Measurements from ENCODE around the gene CTNS. TPM values are rescaled to one million over a fixed set of nuclear protein-coding genes. Genes with fewer than 3 reads are reported as not detected.

CTNS gene
- 38.1 and 38.3 TPM in 2 replicates for polyA plus RNA-seq (2014; cell fraction: cytosol; rRNA removed)
- polyA plus RNA-seq (2014; cell fraction: nucleus; rRNA removed), result 61.2 and 68.7 TPM in 2 replicates

DNA sequence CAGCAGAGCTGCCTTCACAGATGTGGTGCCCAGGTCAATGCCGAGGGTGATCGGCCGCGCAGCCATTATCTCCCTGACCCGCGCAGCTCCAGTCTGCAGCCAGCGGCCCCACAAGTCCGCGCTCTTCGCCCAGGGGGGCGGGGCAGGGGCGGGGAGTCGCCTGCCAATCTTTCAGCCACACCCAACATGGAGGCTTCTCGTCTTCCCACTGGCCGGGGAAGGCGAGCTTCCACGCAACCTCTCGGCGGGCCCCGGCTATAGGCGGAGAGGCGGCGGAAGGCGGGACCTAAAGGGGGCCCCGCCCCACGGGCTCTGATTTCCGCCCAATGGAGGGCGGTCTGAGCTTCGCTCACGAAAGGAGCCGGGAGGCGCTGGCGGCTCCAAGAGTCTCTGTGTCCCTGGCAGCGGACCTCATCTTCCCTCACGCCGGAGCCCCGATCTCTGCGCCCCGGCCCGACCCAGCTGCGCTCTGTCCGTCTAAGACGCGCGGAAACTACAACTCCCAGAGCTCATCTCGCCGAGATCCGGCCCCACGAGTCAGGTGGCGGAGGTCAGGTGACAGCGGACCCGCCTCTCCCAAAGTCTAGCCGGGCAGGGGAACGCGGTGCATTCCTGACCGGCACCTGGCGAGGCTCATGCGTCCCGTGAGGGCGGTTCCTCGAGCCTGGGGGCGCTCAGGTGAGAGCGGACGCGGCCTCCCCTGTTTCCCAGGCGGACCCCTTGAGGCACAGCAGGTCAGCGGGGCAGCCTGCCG lies at the start of gene CTNS, which contains the start of gene SHPK:
Gene CTNS (plus strand): TSS at position 607 of the 754 bp plus-strand sequence. CDS start 3,447 bp downstream, outside the sequence.
Gene SHPK (minus strand): TSS at position 97 of the 754 bp plus-strand sequence. CDS start 31 bp downstream, at position 66.
- peak; percentile 98 for DNase-seq (ENCODE audit: low spot score)

DNA sequence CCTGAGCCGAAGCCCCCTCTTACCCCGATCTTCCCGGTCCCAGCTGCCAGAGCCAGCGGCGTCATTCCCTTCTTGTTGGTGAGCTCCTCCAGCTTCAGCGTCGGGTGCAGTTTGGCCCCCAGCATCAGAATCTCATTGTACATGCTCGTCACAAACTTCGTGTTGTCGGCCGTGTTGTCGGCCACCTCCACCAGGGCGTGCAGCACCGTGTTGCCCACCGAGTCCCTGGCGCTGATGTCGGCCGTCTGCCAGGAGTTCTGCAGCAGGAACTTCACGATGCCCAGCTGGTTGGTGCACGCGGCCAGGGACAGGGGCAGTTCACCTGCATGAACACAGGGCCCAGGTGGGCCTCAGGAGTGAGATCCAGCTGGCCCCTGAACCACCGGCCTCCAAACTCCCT lies 46.8 kb upstream of the CTNS start:
- no peak for DNase-seq (ENCODE audit: low spot score)

DNA sequence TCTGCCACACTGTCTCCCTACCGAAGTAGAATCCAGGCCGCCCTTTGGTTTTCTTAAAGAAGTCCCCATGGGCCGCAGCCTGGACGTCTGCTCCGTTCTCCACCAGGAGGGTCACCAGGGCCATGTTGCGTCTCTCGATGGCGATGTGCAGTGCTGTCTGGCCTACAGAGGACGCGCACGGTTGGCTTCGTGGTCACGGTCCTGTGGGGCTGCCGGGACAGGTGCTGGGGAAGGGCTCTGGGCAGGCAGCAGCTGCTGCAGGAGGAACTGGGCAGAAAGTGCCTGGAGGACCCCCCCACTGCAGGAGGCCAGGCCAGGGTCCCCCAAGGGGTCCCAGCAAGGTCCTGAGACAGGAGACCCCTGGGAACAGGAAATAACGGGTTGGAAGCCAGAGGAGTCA lies 46.3 kb upstream of the CTNS start:
- DNase-seq (ENCODE audit: low spot score), result no peak

DNA sequence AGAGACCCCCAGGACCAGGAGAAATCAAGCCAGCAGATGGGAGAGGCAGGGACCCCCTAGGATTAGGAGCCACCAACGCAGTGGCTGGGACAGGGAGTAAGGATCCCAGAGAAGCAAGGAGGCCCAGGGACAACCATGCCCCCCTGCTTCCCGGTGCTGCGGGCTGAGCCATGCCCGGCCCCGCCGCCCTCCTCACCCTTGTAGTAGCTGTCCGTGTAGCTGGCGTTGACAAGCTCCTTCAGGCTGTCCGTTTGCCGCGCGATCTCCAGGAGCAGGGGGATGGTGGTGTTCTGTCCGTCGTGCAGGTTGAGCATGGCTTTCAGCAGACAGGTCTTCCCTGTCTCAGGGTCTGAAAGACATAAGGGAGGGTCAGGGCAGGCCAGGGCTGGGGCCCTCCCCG lies 45.8 kb upstream of the CTNS start:
- no peak for DNase-seq (ENCODE audit: low spot score)

DNA sequence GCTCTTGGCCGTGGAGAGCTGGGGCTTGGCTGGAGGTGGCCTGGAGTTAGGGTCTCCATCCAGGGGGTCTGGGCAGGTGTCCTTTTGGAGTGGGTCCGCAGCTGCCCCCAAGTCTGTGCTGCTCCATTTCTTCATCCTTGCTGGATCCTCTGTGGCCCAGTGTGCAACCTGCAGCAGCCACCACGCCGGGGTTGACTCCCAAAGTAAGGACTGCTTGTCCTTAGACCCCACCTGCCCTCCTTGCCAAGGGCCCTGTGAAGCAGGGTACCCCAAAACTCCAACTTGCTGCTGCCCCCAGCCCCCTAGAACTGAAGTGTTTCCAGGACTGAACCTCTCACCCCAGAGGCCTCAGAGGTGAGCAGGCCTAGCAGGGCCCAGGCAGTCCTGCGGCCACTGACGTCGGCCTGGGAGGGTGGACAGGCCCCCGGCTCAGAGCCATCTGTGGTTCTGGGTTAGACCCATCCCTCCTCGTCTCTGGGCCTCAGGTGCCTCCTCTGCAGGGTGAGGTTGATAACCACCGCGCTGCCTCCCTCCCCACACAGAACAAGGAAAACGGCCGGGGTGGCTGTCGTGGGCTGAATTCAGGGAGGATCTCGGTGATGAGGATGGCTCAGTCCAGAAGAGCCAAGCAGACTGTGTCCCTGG lies 44.2 kb upstream of the CTNS start:
- DNase-seq (ENCODE audit: low spot score), result no peak

DNA sequence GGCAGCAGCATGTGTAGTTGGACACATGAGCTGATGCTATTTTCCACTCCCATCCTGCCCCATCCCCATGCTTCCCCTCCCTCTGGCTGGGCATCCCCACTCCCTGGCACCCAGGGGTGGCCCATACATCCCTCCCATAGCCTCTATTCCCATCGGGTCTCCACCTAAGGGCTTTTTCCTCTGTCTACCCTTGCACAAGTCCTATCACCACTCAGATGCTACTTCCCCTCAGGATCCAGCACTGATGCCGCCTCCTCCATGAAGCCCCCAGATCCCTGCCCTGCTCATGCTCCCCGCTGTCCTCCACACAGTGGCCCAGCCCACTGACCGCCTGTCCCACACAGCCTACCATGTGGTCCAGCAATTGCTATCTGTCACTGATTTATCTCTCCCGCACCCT lies 43.2 kb upstream of the CTNS start:
- no peak for DNase-seq (ENCODE audit: low spot score)

DNA sequence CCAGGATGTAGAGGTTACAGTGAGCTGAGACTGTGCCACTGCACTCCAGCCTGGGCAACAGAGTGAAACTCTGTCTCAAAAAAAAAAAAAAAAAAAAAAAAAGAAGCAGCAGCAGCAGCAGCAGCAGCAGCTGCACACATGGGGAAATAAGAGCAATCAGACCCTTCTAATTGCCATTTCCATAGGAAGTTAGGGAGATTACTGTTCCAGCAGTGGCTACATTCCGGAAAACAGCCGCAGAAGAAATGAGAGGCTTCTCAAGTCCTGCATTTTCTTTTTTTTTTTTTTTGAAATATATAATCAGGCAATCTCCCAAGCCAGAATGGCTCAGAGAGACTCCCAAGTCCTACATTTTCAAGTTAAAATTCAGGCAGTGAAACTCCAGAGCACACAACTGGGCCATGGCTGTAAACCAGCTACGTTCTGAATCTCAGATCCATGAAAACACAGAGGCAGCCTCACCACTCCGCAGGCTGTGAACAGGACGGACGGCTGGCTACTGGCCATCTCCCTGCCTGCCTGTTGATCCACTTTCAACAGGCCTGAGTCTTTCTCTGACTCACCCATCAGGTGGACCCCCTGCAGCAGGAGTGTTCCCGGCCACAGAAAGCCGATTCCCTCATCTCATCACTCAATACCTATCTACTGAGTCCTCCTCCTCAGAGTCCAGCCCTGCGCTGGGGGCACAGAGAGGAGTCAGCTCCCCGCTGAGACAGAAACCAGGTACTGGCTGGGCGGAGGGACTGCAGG lies 42.3 kb upstream of the CTNS start:
- DNase-seq (ENCODE audit: low spot score), result no peak

DNA sequence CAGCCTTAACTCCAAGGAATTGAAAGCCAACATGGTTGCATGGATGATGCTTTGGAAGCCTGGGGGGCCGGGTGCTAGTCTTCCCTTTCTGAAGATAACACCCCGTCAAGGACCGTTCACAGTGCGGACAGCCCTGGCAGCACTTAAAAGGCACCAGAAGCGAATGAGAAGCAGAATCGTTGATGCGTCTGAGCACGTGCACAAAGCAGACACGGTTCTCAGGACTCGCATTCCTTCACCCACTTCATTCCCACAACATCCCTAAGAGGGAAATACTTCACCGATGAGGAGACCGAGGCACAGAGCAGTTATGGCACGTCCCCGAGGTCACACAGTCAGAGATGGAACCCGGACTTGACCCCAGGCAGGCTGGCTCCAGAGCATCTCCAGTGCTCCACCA lies 41.6 kb upstream of the CTNS start:
- no peak for DNase-seq (ENCODE audit: low spot score)

DNA sequence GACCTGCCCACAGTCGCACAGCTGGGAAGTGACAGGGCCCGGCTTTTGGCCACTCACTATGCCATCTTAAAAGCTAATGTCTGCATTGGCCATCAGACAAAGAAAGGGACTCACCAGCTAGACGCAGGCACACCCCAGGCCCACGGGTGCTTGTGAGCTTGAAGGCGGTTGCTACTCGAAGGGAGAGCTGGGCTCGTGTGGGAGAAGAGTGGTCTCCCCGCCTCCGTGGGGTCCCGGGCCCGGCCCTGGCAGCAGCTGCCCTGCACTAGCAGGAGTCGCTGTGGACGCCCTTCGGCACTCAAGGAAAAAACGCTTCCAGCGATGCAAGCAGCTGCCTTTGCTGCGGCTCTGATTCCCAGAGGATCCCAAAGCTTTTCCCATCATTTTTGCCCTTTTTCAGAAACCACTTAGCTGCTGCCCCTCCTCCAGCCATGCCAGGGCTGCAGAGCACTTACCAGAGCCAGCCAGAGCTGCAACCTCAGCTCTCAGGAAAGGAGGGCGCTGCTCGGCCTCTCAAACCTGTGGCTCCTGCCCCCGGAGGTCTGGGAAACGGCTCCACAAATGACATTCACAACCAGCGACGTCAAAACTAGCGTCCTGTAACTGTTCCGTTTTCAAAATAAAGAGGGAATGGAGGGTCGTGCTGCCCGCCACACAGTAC lies 39.6 kb upstream of the CTNS start:
- no peak for DNase-seq (ENCODE audit: low spot score)

DNA sequence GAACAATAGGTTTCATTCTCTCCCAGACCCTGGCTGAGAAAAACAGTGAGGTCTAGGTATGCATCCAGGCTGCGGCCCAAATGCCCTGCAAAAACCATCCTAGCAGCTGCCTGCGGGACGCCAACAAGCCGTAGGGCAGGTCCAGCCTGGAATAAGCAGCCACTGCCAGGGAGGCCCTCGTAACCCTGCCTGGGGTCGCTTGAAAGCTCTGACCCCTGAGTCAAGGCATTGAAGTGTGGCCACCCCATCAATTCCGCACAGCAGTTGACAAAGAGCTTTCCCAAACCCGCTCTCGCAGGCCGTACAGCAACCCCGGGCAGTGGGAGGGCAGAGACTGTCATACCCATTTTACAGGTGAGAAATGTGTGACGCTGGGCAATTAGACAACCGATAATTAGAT lies 38.5 kb upstream of the CTNS start:
- no peak for DNase-seq (ENCODE audit: low spot score)

DNA sequence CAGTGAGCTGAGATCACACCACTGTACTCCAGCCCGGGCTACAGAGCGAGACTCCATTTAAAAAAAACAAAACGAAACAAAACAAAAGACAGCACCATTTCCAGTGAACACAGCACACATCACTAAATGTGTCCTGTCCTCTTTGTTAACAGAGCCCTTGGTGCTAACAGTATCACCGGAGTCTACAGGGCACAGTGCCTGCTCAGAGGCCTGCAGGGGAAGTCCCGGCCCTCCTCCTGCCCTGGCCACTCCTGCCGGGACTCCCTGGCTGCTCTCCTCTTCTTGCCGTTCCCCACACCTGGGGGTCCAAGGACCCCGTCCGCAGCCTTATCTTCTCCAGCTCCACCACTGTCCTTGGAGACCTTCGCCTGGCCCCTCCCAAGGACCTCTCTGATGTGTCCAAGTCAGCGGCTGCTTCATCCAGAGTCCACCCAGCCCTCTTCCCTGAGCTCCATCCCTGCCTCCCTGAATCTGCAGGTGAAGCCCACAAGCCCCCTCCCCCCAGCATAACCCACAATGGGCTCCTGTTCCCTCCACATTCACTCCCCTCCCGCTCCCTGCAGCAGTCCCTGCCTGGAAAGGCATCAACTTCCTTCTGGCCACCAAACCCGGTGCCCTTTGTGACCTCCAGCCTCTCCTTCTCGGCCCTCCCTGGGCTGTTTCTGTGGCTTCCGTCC lies 35.9 kb upstream of the CTNS start:
- no peak for DNase-seq (ENCODE audit: low spot score)

DNA sequence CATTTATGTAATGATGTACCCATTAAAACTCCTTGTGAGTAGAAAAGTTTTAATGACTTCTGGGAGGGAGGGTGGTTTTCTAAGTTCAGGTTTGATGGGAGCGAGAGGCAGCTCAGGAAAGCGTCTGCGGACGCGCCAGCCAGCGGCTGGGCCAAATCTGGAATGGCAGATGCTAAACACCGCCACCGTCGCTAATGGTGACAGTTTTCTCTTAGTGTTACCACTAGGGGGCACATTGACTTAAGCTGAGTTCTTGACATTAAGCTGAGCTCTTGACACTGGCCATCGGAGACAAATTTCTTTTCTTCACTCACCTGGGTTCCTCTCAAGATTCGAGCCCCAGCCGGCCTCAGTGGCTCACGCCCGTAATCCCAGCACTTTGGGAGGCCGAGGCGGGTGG lies 34.1 kb upstream of the CTNS start:
- peak; percentile 45 for DNase-seq (ENCODE audit: low spot score)

DNA sequence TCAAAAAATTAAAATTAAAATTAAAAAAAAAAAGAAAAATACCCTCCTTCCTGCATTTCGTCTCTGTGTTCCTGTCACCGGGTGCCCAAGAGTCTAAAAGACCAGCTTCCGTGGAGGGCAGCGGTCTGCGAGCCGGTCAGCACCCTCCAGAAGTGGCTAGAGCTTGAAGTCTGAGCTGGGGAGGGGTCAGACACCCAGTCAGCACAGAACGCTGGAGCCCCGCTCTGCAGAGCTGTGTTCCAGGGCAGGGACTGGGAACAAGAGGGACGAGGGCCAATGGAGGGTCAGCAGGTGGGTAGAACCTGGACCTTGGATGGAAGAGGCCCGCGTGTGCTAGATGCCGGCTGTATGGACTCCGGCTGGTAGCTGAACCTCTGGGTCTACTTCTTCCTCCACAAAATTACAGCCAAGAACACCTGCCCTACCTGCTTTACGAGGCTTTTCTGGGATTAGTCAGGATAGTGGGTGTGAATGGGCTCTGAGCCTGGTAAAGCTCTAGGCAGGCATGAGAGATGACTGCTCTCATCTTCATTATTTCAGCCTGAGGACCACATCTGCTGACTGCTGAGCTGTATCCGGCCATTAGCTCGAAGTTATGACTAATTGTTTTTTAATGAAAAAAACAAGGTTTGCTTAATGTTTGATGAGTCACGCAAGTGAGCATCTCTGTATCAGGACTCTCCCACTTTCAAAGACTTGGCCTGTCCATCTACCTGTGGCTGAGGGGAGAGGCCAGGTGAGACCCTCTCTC lies 33.3 kb upstream of the CTNS start:
- no peak for DNase-seq (ENCODE audit: low spot score)

DNA sequence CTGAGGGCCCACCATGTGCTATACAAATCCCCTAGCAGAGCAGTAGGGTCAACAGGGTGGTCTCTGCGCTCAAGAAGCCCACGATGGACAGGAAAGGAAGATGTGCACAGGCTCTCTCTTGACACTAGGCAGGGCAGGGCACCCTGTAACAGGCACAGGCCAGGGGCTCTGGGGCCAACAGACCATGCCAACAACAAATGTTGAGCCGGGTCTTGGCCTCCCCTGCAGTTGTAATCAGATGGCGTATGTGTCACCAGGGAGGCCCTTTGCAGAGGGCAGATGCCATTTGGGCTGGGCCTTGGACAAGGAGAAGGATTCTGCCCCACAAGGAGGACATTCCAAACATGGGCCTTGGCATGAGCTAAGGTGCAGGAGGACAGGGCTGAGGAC lies 32.7 kb upstream of the CTNS start:
- no peak for DNase-seq (ENCODE audit: low spot score)

DNA sequence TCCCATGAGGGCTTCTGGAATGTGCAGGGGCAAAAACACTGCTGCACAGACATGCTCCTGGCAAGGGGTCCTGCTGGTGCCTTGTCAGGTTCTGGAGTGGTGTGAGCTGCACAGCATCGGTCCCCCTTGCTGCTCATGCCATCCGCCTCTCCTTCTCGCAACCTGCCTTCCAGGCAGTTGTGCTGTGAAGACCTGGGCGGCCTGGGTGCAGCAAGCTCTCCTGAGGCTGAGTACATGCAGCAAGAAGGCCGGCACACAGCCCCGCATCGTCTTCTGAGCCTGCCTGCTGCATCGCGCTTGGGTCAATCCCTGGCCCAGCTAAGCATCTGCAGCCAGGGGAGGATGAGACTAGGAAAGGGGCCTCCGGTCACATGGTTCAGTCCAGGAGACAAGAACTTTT lies 26.9 kb upstream of the CTNS start:
- DNase-seq (ENCODE audit: low spot score), result no peak

DNA sequence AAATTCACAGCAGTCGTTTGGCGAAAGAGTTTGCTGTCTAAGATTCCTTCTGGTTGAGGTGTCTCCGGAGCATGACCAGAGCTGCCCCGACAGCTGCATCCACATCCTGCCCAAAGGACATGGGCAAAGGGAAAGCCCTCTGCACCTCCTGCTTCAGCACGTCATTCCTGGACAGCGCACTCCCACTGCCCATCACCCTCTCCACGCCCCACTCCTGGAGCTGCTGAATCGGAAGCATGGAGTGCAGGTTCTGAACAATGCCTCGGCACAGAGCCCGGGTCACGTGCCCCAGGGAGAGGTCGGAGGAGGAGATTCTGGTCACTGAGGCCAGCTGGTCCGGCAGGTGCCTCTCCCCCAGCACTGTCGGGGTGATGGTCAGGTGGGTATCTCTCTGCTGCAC lies 26.0 kb upstream of the CTNS start:
- DNase-seq (ENCODE audit: low spot score), result no peak

DNA sequence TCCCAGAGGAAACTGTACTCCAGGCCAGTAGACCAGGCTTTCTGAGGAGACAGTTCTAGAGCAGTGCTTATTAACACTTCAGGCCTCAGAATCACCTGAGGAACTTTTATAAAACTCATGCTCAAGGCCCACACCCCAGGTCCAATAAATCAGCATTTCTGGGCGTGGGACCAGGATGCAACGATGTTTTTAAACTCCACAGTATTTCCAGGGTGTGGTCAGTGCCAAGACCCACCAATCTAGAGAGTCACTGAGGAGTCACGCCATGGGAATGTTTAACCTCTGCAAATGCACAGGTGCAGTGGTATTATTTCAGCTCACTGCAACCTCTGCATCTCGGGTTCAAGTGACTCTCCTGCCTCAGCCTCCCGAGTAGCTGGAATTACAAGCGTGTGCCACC lies 23.4 kb upstream of the CTNS start:
- no peak for DNase-seq (ENCODE audit: low spot score)

DNA sequence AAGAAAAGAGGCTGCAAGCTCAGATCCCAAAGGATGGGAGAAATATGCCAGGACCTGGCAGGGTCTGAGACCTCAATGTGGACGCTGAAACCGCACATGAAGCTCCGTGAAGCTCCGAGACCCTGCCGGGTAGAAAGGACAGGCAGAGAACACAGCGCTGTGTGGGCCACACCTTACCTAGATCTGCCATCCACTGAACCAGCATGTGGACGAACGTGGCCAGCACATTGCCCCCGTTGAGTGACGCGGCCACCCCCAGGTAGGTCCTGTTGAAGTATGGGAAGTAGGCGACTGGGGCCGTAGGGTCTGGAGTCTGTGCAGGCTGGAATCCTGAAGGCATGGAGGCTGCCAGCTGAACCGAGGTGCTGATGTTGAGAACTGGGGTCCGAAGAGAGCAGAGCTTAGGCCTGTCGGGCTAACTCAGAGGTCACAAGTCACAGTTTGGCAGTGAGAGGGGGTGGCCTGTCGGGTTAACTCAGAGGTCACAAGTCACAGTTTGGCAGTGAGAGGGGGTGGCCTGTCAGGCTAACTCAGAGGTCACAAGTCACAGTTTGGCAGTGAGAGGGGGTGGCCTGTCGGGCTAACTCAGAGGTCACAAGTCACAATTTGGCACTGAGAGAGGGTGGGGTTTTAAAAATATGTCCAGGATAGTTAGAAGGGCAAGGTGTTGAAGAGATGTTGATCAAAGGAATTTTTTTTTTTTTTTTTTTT lies 21.2 kb upstream of the CTNS start:
- DNase-seq (ENCODE audit: low spot score), result no peak

DNA sequence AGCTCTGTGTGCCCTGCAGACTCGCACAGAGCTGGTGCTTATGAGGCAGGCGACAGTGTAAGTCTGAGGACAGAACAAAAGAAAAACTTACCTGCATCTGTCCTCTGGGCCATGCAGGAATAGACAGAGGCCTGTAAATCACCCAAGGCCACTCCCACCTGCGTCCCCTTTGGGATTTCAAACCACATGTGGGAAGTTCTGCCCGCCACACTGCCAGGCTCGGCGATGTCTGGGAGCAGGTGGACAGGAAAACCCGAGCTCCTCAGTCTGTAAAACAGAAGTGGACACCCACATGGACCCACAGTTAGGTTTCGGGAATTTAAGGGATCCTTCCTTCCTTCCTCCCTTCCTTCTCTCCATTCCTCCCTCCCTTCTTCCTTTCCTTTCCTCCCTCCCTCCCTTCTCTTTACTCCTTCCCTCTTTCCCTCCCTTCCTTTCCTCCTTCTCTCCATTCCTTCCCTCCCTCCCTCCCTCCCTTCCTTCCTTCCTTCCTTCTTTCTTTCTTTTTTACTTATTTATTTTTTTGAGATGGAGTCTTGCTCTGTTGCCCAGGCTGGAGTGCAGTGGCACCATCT lies 15.3 kb upstream of the CTNS start:
- no peak for DNase-seq (ENCODE audit: low spot score)

Measured in SK-N-DZ (cell line).